HUDEP-2 (cell line): ENCODE measurements around the gene GYPC.
A peak's percentile ranks its signal among the peaks of the same experiment; 100 is the strongest.

Experiments
- DNase-seq, 76 experiments: peaks; one replicate each; lab custom pipeline; 2025; ENCODE audit not compliant: unreplicated experiment in 76 of 76; lab: John Stamatoyannopoulos, UW

The GYPC gene

DNA sequence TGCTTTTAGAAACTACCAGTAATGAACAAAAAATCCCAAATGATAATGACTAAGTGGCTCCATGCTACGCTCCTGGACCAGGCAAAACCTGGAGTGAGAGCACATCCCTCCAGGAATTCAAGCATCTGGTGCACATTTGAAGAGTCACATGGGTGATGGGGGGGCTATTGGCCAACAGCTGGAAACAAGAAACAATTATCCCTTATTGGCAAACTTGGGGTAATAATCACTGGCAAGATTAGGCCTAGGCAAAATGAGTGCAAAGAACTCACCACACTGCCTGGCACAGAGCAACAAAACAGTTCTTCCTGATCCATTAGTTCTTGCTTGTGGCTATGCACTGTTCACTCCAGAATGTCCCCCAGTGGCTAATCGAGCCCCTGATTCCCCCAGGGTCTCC is 66.1 kb downstream of the GYPC start:
- no peak for DNase-seq

DNA sequence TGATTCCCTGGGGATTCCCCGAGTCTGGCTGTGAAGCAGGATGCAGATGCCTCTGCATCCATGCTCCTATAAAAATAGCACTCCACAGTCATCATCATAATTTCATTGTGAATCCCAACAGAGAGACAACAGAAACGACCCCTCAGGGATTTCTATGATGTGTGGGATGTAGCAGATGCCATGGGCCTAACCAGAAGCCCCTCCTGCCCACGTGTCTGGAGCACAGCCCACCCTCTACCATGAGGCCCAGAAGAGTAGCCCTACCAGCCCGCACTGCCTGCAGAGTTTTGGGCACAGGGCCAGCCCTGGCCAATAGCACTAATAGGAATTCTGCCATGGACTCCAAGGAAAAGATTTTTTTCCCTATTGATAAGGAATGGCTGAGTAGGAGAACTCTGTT is 66.6 kb downstream of the GYPC start:
- no peak for DNase-seq

DNA sequence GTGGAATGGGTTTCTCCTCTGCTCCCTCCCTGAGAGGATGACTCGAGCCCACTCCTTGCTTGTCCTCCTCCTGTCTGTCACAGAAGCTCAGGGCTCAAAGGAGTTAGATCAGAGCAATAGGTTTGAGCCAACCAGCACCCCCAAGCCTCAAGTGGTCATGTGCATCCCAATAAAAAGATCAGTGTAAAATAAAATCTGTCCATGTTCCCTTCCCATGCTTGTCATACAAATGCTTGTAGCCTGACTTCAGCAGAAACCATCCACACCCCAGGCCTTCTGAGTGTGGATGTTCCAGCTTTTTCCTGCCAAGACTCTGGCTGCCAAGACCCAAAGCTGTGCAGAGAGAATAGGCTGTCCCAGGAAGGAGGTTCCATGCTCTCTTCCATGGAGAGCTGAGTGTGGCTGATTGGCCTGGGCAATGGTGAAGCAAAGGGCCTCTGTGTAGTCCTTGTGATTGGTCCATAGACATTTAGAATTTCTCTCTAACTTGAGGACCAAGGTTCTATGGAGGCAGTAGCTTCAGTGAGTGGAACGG is 67.4 kb downstream of the GYPC start:
- DNase-seq: no peak

DNA sequence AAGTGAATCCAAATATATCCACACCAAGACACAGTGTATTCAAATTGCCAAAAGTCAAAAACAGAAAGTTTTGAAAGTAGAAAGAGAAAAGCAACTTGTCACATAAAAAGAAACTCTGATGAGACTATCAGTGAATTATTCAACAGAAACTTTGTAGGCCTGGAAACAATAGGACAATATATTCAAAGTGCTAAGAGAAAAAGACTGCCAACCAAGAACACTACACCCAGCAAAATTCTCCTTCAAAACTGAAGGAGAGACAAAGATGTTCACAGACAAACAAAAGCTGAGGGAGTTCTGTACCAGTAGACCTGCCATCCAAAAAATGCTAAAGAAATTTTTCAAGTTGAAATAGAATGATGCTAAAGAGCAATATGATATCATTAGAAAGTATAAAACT is 69.6 kb downstream of the GYPC start:
- no peak for DNase-seq

DNA sequence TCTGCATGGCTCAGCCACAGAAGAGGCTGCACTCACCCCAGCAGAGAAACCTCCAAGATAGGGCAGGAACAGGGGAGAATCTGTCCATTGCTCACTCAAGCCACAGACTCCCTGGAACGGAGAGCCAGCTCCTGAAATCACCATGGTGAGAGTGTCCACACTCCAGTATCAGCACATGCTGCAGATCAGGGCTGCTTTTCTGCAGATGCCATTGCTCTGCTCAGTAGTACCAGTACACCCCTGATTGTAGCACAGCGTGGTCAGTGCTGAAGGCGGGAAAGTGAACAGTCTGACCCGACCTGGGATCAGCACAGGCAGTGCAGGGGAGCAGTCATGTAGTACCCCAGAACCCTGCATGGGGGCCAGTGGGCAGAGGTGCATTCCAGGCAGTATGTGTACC is 73.9 kb downstream of the GYPC start:
- no peak for DNase-seq

DNA sequence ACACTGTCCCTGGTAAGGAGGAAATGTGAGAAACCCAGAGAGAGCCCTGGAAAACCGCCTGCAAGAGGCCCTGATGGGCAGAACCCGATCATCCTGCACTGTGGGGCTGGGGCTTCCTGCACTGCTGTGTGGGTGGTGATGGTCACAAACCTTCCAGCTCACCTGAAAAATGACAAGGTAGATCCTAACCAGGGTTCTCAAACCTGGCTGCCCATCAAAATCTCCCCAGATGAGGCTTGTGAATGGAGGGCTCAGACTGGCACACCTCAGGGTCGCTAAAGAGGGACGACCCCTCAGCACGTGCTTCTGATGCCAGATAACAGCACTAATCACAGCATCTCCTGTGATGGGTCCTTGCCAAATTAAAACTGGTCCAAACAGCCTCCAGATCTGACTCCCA is 74.7 kb downstream of the GYPC start:
- no peak for DNase-seq

DNA sequence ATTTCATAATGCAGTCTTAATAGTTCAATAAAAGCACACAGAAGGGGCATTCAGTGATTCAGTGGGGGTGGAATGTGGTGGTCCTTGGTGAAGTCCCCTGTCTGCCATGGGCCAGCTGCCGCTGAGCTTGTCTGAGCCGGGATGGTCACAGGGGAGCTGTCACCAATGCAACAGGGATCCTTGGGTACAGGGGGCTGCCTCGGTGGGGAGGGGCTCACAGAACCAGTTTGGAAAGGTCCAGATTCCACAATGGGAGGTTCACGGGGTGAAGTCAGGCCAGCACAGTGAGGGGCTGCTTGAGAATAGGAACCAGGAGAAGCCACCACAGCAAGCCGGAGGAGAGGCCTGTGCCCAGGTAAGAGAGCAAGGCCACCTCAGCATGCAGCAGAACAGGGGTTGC is 75.4 kb downstream of the GYPC start:
- no peak for DNase-seq

DNA sequence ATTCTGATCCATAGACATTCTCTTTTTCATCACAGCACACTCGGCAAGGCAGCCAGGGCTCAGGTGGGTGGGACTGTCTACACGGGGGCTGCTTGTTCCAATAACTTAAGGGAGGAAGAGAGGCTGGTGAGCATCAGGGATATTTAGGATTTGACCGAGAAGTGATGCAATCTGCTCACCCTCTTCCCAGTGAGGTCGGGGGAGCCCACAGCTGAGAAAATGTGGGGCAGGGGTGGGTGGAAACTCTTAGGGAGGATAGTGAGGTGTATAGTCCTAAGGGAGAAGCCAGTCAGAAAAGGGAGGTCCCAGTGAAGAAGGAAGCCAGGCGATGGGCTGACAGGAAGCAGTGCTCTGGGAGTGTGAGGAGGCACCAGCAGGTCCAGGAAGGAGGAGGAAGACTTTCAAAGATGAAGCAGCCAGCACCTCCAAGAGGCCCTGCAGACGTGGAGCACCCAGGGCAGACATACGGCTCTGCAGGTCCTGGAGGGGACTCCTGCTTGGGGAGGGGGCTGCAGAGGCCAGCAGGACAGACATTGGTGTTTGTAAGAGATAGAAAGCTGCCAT is 76.8 kb downstream of the GYPC start:
- DNase-seq: no peak

DNA sequence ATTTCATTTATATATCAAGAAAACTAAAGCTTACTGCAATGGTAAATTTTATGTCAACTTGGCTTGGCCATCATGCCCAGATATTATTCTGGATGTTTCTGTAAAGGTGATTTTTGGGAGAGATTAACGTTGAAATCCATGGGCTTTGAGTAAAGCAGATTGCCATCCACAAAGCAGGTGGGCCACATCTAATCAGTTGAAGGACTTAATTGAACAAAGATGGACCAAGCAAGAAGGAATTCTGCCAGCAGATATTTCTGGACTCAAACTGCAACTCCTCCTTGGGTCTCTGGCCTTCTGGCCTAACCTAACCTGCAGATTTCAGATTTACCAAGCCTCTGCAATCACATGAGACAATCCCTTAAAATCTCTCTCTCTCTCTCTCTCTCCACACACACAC is 77.8 kb downstream of the GYPC start:
- DNase-seq: no peak

DNA sequence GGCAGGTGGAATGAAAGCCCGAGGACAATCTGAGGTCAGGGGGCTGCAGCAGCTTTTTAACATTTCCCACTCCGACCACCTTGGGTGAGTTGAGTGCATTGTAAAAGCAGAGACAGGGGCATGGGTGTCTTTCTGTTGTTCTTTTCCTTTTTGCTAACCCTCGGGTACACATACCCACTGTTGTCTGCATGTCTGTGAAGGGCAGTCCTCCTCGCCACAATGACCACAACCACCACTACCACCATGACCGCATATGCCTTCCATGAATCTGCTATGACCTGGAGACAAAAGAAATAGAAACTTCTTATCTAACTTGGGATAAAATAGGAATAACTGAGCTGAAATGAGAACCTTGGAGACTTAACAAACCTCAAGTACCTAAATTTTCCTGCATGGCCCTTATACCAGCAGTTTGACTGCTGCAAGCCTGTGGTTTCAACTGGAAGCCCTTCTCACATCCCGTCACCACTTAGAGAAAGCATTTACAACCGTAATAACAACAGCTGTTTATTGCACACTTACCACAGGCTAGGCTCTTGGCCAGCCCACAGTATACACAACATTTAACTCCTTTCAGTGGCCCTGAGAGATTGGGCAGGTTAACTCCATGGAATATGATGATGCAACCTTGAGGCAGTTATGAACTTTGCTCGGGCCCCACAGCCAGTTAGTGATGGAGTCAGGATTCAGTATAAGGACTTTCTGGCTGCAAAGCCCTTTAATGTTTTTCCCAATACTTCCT is 80.3 kb downstream of the GYPC start:
- DNase-seq: no peak

DNA sequence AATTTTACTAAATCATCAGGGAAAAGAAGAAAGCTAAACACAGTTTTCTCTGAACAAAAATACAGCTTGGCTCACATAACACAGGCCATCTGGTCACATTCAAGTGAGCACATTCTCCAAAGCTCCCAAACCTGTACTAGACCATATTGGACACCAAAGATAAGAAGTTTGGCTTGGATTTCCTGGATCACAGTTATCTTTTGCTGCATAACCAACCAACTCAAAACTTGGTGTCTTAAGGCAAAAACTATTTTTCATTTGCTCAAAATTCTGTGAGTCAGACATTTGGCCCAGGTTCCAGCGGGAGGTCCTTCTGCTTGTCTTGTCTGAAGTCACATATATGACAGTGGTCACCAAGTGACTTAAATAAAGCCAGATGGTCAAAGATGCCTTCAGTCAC is 83.2 kb downstream of the GYPC start:
- peak in 12 of 76 experiments; percentile 1 to 37 (median 21) for DNase-seq

DNA sequence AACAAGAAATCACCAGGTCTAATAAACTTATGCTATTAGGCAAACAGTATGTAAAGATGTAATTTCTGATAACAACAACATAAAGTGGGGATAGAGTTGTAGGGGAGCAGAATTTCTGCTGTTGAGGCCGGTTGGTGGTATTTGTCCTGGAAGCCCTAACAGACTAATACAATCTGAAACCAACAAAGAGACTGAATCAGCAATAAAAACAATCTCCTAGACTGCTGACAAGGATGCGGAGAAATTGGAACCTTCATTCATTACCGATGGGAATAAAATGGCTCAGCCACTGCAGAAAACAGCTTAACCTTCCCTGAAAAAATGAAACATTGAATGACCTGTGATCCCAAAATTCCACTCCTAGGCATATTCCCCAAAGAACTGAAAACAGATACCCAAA is 88.7 kb downstream of the GYPC start:
- DNase-seq: no peak
